ENCODE results near the gene KLHDC4.
"Not testable (repeated sequence)": the region's sequence is repeated elsewhere in the genome, so short reads cannot be mapped to it uniquely, and the experiment has no call there.

Gene KLHDC4

GRCh38 chr16:87744750-87745514, 20.9 kb downstream of the KLHDC4 start:
- DNase-seq (ENCODE audit: extremely low read depth in 1 of 2, low read depth in 1 of 2): no peak

DNA sequence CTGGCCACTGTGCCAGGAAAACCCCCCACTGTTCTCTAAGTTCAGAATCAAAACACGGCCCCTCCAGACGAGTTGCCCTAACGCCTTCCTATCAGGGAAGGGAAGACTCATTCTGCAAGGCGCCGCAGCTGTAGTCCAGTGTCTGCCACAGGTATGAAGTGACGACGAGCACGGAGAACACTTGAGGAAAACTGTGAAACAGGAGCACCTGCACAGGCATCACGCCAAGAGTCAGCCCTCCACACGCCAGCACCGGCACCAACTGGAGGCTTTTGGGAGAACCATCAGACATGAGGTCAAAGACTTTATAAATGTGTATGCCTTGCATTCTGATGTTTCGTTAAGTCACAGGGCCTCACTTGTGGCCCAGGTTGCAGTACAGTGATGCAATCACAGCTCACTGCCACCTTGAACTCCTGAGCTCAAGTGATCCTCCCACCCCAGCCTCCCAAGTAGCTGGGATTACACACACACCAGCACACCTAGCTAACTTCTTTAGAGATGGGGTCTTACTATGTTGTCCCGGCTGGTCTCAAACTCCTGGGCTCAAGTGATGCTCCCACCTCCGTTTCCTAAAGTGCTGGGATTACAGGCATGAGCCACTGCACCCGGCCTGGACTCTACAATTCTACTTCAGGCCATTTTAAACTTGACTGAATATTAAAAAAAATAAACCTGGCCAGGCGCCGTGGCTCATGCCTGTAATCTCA, 22.9 kb downstream of the KLHDC4 start:
- no peak for DNase-seq (ENCODE audit: extremely low read depth in 1 of 2, low read depth in 1 of 2)

GRCh38 chr16:87741700-87742415, 23.9 kb downstream of the KLHDC4 start:
- no peak for DNase-seq (ENCODE audit: extremely low read depth in 1 of 2, low read depth in 1 of 2)

DNA sequence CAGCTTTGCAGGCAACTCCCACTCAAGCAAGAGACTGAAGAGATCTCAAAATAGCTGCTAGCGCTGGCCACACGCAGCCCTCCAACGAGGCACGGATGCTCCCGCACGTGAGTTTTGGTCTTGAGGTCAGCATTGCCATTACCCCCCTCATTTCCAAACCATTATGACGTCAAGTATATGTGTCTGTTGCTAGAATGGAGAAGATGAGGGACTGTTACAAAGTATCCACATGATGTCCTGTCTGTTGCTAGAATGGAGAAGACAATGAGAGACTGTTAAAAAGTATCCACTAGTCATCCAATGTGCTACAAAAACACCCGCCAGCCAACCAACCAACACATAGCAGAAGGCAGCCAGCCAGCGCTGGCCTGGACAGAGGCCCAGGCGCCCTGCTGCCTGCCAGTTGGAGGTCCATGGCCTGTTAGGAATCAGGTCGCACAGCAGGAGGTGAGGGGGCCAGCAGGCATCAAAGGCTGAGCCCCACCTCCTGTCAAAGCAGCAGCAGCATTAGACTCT, 24.8 kb downstream of the KLHDC4 start:
- DNase-seq (ENCODE audit: extremely low read depth in 1 of 2, low read depth in 1 of 2): no peak

GRCh38 chr16:87740441-87740840, 25.3 kb downstream of the KLHDC4 start:
- no peak for DNase-seq (ENCODE audit: extremely low read depth in 1 of 2, low read depth in 1 of 2)

- no peak for DNase-seq (ENCODE audit: extremely low read depth in 1 of 2, low read depth in 1 of 2)
Observed at GRCh38 chr16:87739801-87740200, 26.0 kb downstream of the KLHDC4 start.

DNA sequence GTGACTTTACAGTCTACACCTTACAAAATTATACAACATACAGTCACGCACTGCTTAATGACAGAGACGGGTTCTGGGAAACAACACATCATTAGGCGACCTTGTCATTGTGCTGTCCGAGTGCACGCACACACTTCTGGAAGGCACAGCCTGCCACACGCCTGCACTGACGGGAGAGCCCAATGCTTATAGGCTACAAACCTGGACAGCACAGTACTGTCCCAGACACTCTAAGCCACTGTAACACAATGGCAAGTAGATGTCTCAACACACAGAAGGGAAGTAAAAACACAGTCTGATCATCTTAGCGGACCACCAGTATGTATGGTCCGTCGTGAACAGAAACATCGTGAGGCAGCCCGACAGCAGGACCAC, 29.8 kb downstream of the KLHDC4 start:
- DNase-seq (ENCODE audit: extremely low read depth in 1 of 2, low read depth in 1 of 2): no peak

- DNase-seq (ENCODE audit: extremely low read depth in 1 of 2, low read depth in 1 of 2): no peak
Observed at GRCh38 chr16:87735270-87736007, 30.3 kb downstream of the KLHDC4 start.

DNA sequence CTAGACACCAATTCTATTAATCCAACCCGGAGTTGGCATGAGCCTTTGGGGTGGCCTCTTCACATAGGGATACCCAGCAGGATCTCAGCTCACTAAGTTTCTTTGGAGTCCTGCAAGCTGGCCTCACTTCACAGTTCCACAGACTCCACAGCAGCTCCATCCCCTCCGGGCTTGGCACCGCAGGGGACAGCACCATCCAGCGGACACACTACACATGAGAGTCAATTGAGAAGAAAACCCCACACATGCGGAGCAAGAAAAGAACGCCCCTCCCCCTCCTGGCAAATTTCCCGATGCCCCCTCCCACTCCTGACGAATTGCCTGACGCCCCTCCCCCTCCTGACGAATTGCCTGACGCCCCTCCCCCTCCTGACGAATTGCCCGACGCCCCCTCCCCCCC, 31.1 kb downstream of the KLHDC4 start:
- no peak for DNase-seq (ENCODE audit: extremely low read depth in 1 of 2, low read depth in 1 of 2)

DNA sequence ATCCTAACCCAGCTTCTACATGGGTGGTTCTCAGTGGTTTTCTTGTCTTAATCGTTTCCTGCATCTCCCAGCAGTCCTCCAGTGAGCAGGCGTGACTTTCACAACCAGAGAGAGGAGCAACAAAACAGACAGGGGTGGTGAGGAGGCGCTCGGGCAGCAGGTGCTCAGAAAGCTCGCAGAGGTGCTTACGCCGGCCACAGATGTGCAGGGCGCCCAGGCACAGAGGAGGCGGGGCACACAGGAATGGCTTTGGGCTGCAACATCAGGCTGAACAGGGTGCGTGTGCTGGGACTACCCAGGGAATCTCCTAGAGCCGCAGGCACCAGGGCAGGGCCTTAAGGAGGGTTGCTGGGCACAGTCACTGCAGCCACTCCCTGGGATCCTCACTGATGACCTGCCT, 32.6 kb downstream of the KLHDC4 start:
- no peak for DNase-seq (ENCODE audit: extremely low read depth in 1 of 2, low read depth in 1 of 2)

- DNase-seq (ENCODE audit: extremely low read depth in 1 of 2, low read depth in 1 of 2): no peak
Observed at GRCh38 chr16:87731607-87732006, 34.2 kb downstream of the KLHDC4 start.

GRCh38 chr16:87729266-87729954, 36.4 kb downstream of the KLHDC4 start:
- DNase-seq (ENCODE audit: extremely low read depth in 1 of 2, low read depth in 1 of 2): no peak

DNA sequence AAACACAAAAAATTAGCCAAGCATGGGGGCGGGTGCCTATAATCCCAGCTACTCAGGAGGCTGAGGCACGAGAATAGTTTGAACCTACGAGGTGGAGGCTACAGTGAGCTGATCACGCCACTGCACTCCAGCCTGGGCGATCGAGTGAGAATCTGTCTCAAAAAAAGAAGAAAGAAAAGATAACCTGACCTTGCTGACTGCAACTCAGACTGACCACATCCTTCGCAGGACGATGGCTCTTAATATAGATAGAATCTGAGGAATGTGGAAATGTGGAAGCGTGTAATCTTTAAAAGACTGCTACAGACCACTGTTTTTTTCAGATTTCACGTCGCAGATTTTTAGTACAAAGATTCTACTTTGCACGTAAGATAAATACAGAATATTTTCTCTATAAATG, 37.8 kb downstream of the KLHDC4 start:
- no peak for DNase-seq (ENCODE audit: extremely low read depth in 1 of 2, low read depth in 1 of 2)

- DNase-seq (ENCODE audit: extremely low read depth in 1 of 2, low read depth in 1 of 2): no peak
Observed at GRCh38 chr16:87727346-87727745, 38.4 kb downstream of the KLHDC4 start.

- DNase-seq (ENCODE audit: extremely low read depth in 1 of 2, low read depth in 1 of 2): not testable (repeated sequence)
Observed at GRCh38 chr16:87726577-87726976, 39.2 kb downstream of the KLHDC4 start.

- no peak for DNase-seq (ENCODE audit: extremely low read depth in 1 of 2, low read depth in 1 of 2)
Observed at GRCh38 chr16:87725596-87726235, 40.1 kb downstream of the KLHDC4 start.

GRCh38 chr16:87724490-87725291, 41.1 kb downstream of the KLHDC4 start:
- peak in 1 of 2 donors; percentile 21 for DNase-seq (ENCODE audit: extremely low read depth in 1 of 2, low read depth in 1 of 2)

DNA sequence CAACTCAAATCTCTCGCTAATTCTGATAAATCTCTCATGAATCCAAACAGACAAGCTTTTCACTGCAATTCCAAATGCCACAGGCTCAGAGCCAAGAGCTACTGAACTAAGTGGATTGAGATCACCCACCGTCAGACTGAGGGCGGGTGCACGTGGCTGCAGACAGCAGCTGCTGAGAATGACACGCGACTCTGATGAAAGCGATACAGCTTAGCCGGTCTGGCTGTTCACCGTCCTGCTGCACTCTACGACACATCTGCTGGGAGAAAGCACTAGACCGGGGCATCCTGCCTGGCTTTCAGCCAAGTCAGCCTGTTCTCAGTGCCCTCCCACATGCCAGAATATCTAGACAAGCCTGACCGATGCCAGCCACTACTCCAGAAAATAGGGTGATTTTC, 42.6 kb downstream of the KLHDC4 start:
- DNase-seq (ENCODE audit: extremely low read depth in 1 of 2, low read depth in 1 of 2): no peak

DNA sequence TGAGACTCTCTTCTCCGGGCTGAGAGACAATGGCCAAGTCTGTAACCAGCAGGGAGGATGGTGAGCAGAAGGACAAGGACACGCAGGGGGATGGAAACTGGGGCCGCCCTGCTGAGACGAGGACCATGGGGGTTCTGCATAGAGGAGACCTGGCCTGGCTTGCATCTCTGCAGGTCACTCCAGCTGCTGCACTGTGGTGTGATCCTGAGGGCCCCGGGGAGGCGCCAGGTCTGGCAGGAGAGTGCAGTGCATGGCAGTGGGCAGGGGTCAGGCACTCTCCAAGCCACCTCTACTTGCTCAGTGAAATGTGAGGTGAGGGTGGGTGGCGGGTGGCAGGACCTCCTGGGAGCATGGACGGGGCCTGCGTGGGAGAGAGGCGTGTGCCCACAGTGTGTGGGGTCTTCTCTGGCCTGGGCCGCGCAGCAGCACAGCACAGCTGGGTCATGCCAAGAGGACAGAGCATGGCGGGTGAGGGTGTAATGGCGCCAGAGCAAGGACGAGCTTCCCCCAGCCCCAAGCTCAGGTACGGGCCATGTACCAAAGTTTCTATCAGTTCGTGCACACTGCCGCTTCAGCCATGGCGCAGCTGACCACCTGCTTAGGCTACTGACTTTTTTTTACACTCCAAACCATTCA, 43.1 kb downstream of the KLHDC4 start:
- no peak for DNase-seq (ENCODE audit: extremely low read depth in 1 of 2, low read depth in 1 of 2)

Data from activated CD8-positive, alpha-beta memory T cell treated with anti-CD3 and anti-CD28 coated beads for 1 hour (primary cell).